ENCODE results near the gene AGPAT2. TPM values are rescaled to one million over a fixed set of nuclear protein-coding genes. Genes with fewer than 3 reads are reported as not detected.

Gene AGPAT2
- total RNA-seq, 1 experiment from 2014 or later: 77.9 TPM

DNA sequence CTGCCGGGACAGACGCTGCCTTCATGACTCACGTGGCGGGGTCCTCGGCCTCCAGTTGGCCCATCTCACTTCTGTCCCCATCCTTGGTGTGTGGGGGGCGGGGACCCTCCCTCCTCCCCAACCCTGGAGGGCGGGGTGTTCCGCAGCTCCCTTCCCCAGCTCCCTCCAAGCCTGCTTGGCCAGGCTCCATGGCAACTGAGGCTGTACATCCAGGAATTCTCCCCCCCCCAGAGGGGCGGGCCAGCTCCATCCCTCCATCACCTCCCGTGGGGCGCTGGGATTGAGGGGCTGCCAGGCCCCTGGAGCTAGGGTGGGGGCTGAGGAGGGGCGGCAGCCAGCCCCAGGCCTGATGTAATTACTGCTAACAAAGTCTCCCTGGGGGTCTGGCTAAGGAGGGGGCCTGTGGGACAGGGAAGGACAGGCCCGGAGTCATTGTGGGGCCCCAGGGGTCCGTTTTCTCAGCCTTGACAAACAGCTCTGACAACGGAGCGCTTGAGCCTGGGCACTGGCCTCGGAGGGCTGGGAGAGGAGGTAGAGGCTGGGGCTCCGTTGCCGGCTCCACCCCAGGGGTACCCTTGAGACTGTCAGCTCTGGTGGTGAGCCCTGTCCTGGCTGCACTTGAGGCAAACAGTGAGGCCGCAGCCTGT, 33.1 kb upstream of the AGPAT2 start:
- CTCF ChIA-PET: interaction anchor here (0.7 kb wide), 1 partner anchor 37 kb away, joined by 6 read pairs; no protein-coding TSS in a partner anchor
- H3K36me3 ChIP-seq (ENCODE audit: control insufficient read depth, insufficient read depth, low read length): peaks cover 2% of the 10 kb centered on the region; the same call in 1 of the 2 replicates
- in situ Hi-C loops (cut with HindIII; ENCODE audit: low pct_unique_long_range_greater_than_20kb, low sequenced_read_pairs) (no loop called here), intact Hi-C loops (cut with micrococcal nuclease; ENCODE audit: unreplicated experiment) (no loop called here)
- POLR2A ChIA-PET: interaction anchor here (0.7 to 1.1 kb wide), 2 partner anchors 47 to 49 kb away, joined by 3 read pairs; no protein-coding TSS in a partner anchor
- H3K27me3 ChIP-seq (ENCODE audit: control insufficient read depth, insufficient read depth, low read length): no peaks in the 10 kb centered on the region
- BruUV-seq (replicated peaks): no TSS peak
- TF ChIP-seq POLR2AphosphoS5 (IDR thresholded peaks at IDR 0.05; ENCODE audit: low read depth, low read length) (no peak), TCF7L2 (IDR thresholded peaks at IDR 0.05; ENCODE audit: low read depth, low read length) (no peak), REST (IDR thresholded peaks at IDR 0.05; ENCODE audit: insufficient read depth in 1 of 2, low read depth in 2 of 2, low read length in 1 of 2) (no peak), SIN3A (IDR thresholded peaks at IDR 0.05; ENCODE audit: borderline replicate concordance, insufficient read depth, low read depth, low read length) (no peak), CTCF (IDR thresholded peaks at IDR 0.05) (no peak)
- H3K9me3 ChIP-seq (ENCODE audit: control insufficient read depth, insufficient read depth, low read depth, low read length): no peaks in the 10 kb centered on the region
- H3K4me3 ChIP-seq (ENCODE audit: low read depth in 2 of 2, low read length in 2 of 2): no peak overlapping the region
- DNase-seq (ENCODE audit: low read depth, low spot score) (no peak), ATAC-seq (peak; percentile 10; the same call in 1 of the 2 replicates)
- no peak overlapping the region for H3K27ac ChIP-seq (ENCODE audit: low read length)
- H3K4me1 ChIP-seq (ENCODE audit: control insufficient read depth, insufficient read depth, low read length): peaks cover 29% of the 10 kb centered on the region

GRCh38 chr9:136719195-136719880, 32.1 kb upstream of the AGPAT2 start:
- H3K4me3 ChIP-seq (ENCODE audit: low read depth in 2 of 2, low read length in 2 of 2): no peak overlapping the region
- ChIA-PET POLR2A (interaction anchor here (0.6 to 1.1 kb wide), 2 partner anchors 46 to 356 kb away, joined by 3 read pairs; no protein-coding TSS in a partner anchor), CTCF (no interaction called here)
- no peak for DNase-seq (ENCODE audit: low read depth, low spot score)
- H3K4me1 ChIP-seq (ENCODE audit: control insufficient read depth, insufficient read depth, low read length): peaks cover 25% of the 10 kb centered on the region
- intact Hi-C loops (cut with micrococcal nuclease; ENCODE audit: unreplicated experiment) (no loop called here), in situ Hi-C loops (cut with HindIII; ENCODE audit: low pct_unique_long_range_greater_than_20kb, low sequenced_read_pairs) (no loop called here)
- BruUV-seq (replicated peaks): no TSS peak
- H3K27me3 ChIP-seq (ENCODE audit: control insufficient read depth, insufficient read depth, low read length): no peaks in the 10 kb centered on the region
- no peaks in the 10 kb centered on the region for H3K9me3 ChIP-seq (ENCODE audit: control insufficient read depth, insufficient read depth, low read depth, low read length)
- H3K27ac ChIP-seq (ENCODE audit: low read length): no peak overlapping the region
- TF ChIP-seq CTCF (IDR thresholded peaks at IDR 0.05) (no peak), REST (IDR thresholded peaks at IDR 0.05; ENCODE audit: insufficient read depth in 1 of 2, low read depth in 2 of 2, low read length in 1 of 2) (no peak), TCF7L2 (IDR thresholded peaks at IDR 0.05; ENCODE audit: low read depth, low read length) (no peak), POLR2AphosphoS5 (IDR thresholded peaks at IDR 0.05; ENCODE audit: low read depth, low read length) (no peak), SIN3A (IDR thresholded peaks at IDR 0.05; ENCODE audit: borderline replicate concordance, insufficient read depth, low read depth, low read length) (no peak)
- peak; percentile 22 for ATAC-seq
- H3K36me3 ChIP-seq (ENCODE audit: control insufficient read depth, insufficient read depth, low read length): no peaks in the 10 kb centered on the region; the same call in 1 of the 2 replicates
